ENCODE measurements around the gene IL22RA1.

IL22RA1 gene

GRCh38 chr1:24134376-24134775 lies 8.6 kb downstream of the IL22RA1 start:
- no peak for DNase-seq

GRCh38 chr1:24133819-24134218 lies 9.1 kb downstream of the IL22RA1 start:
- no peak for DNase-seq

- no peak for DNase-seq
These were observed 12.6 kb downstream of the IL22RA1 start for GRCh38 chr1:24130385-24130784.

GRCh38 chr1:24127801-24128363 lies 15.1 kb downstream of the IL22RA1 start:
- DNase-seq, result no peak

GRCh38 chr1:24127134-24127800 lies 15.7 kb downstream of the IL22RA1 start:
- no peak for DNase-seq

- DNase-seq, result no peak
These were observed 16.3 kb downstream of the IL22RA1 start for GRCh38 chr1:24126672-24127023.

- DNase-seq, result no peak
These were observed 16.8 kb downstream of the IL22RA1 start for GRCh38 chr1:24126018-24126671.

- DNase-seq, result no peak
These were observed 17.5 kb downstream of the IL22RA1 start for GRCh38 chr1:24125456-24125855.

- no peak for DNase-seq
These were observed 18.0 kb downstream of the IL22RA1 start for GRCh38 chr1:24124980-24125379.

GRCh38 chr1:24123611-24124010 lies 19.3 kb downstream of the IL22RA1 start:
- DNase-seq, result no peak

- no peak for DNase-seq
These were observed 20.2 kb downstream of the IL22RA1 start for GRCh38 chr1:24122776-24123175.

- DNase-seq, result no peak
These were observed 21.5 kb downstream of the IL22RA1 start for GRCh38 chr1:24121406-24121805.

- DNase-seq, result no peak
These were observed 22.0 kb downstream of the IL22RA1 start for GRCh38 chr1:24120965-24121364.

GRCh38 chr1:24119859-24120756 lies 22.8 kb downstream of the IL22RA1 start:
- DNase-seq, result no peak

GRCh38 chr1:24119489-24119858 lies 23.5 kb downstream of the IL22RA1 start:
- DNase-seq, result no peak

- DNase-seq, result no peak
These were observed 24.3 kb downstream of the IL22RA1 start for GRCh38 chr1:24118410-24119242.

- no peak for DNase-seq
These were observed 25.1 kb downstream of the IL22RA1 start for GRCh38 chr1:24117722-24118409.

GRCh38 chr1:24117132-24117531 lies 25.8 kb downstream of the IL22RA1 start:
- no peak for DNase-seq

GRCh38 chr1:24114753-24115152 lies 28.2 kb downstream of the IL22RA1 start:
- DNase-seq, result no peak

GRCh38 chr1:24113641-24114033 lies 29.3 kb downstream of the IL22RA1 start:
- DNase-seq, result no peak

- peak; percentile 33 for DNase-seq
These were observed 30.8 kb downstream of the IL22RA1 start, which contains the start of gene MYOM3 for GRCh38 chr1:24111996-24112779. Gene MYOM3 (minus strand): TSS chr1:24112135. CDS start chr1:24108636, 3,499 bp downstream.
